Activated CD8-positive, alpha-beta memory T cell treated with anti-CD3 and anti-CD28 coated beads for 4 hours (primary cell): Measurements from ENCODE around the gene RPL18A.
A peak's percentile ranks its signal among the peaks of the same experiment; 100 is the strongest.

Source experiments
- DNase-seq, 2 donors: peaks; one replicate each; pipeline ENCODE4 v3.0.0-alpha.2; 2020; ENCODE audit warnings: low read depth in 2 of 2

RPL18A gene

GRCh38 chr19:17841810-17842662 is 17.7 kb upstream of the RPL18A start:
- DNase-seq, result peak in 1 of 2 donors; percentile 31

GRCh38 chr19:17842663-17843291 is 16.9 kb upstream of the RPL18A start:
- no peak for DNase-seq

- no peak for DNase-seq
Observed at GRCh38 chr19:17843292-17843827, 16.4 kb upstream of the RPL18A start.

- DNase-seq, result no peak
Observed at GRCh38 chr19:17843908-17844490, 15.7 kb upstream of the RPL18A start.

- peak in 1 of 2 donors; percentile 27 for DNase-seq
Observed at GRCh38 chr19:17846146-17846545, 13.6 kb upstream of the RPL18A start.

GRCh38 chr19:17847538-17848366 is 12.0 kb upstream of the RPL18A start, which contains the start of gene JAK3:
Gene JAK3, minus strand, starts transcription at chr19:17847982. Its CDS starts 3,565 bp downstream, at chr19:17844417.
- peak; percentile 76 to 83 for DNase-seq

- DNase-seq, result no peak
Observed at GRCh38 chr19:17848595-17849292, 11.0 kb upstream of the RPL18A start.

GRCh38 chr19:17854061-17854460 is 5.6 kb upstream of the RPL18A start:
- DNase-seq, result no peak

GRCh38 chr19:17855280-17856152 is 4.2 kb upstream of the RPL18A start:
- DNase-seq, result peak; percentile 77 to 85

- no peak for DNase-seq
Observed at GRCh38 chr19:17860331-17860992, 752 bp downstream of the RPL18A start.

- DNase-seq, result no peak
Observed at GRCh38 chr19:17860993-17861360, 1.3 kb downstream of the RPL18A start.

GRCh38 chr19:17861542-17862402 is 2.1 kb downstream of the RPL18A start:
- no peak for DNase-seq

- no peak for DNase-seq
Observed at GRCh38 chr19:17862711-17863519, 3.2 kb downstream of the RPL18A start.

- no peak for DNase-seq
Observed at GRCh38 chr19:17863520-17864182, 3.9 kb downstream of the RPL18A start.

- no peak for DNase-seq
Observed at GRCh38 chr19:17865364-17866311, 5.9 kb downstream of the RPL18A start.
